HCEC 1CT (cell line): ENCODE data around the gene KCNC1.

Experiments
- DNase-seq: peaks from one replicate; pipeline ENCODE4 v3.0.0-alpha.2; 2017

Gene KCNC1

GRCh38 chr11:17798253-17798652, 63.7 kb downstream of the KCNC1 start:
- no peak for DNase-seq

- DNase-seq: no peak
Measured at GRCh38 chr11:17798716-17799115, 64.1 kb downstream of the KCNC1 start.

GRCh38 chr11:17799147-17799546, 64.6 kb downstream of the KCNC1 start:
- no peak for DNase-seq

GRCh38 chr11:17801166-17801565, 66.6 kb downstream of the KCNC1 start:
- no peak for DNase-seq

- DNase-seq: no peak
Measured at GRCh38 chr11:17802491-17802890, 67.9 kb downstream of the KCNC1 start.

- DNase-seq: no peak
Measured at GRCh38 chr11:17803754-17804334, 69.3 kb downstream of the KCNC1 start.

GRCh38 chr11:17805043-17805442, 70.5 kb downstream of the KCNC1 start:
- DNase-seq: no peak

- DNase-seq: no peak
Measured at GRCh38 chr11:17805873-17806272, 71.3 kb downstream of the KCNC1 start.

GRCh38 chr11:17807034-17807433, 72.5 kb downstream of the KCNC1 start:
- DNase-seq: no peak

- DNase-seq: no peak
Measured at GRCh38 chr11:17810041-17810440, 75.5 kb downstream of the KCNC1 start.

- DNase-seq: no peak
Measured at GRCh38 chr11:17810746-17811145, 76.2 kb downstream of the KCNC1 start.

- DNase-seq: no peak
Measured at GRCh38 chr11:17811352-17811751, 76.8 kb downstream of the KCNC1 start.

- DNase-seq: no peak
Measured at GRCh38 chr11:17812091-17812864, 77.7 kb downstream of the KCNC1 start.

GRCh38 chr11:17812865-17813187, 78.2 kb downstream of the KCNC1 start:
- no peak for DNase-seq

- no peak for DNase-seq
Measured at GRCh38 chr11:17813391-17814059, 78.9 kb downstream of the KCNC1 start.

- no peak for DNase-seq
Measured at GRCh38 chr11:17814546-17814945, 80.0 kb downstream of the KCNC1 start.

- no peak for DNase-seq
Measured at GRCh38 chr11:17816232-17816931, 81.8 kb downstream of the KCNC1 start.

GRCh38 chr11:17821648-17822400, 87.2 kb downstream of the KCNC1 start:
- peak; percentile 74 for DNase-seq

- DNase-seq: no peak
Measured at GRCh38 chr11:17822401-17822781, 87.8 kb downstream of the KCNC1 start.

GRCh38 chr11:17827006-17827405, 92.4 kb downstream of the KCNC1 start:
- DNase-seq: no peak

- DNase-seq: peak; percentile 23
Measured at GRCh38 chr11:17828311-17828751, 93.8 kb downstream of the KCNC1 start.

- no peak for DNase-seq
Measured at GRCh38 chr11:17831228-17831627, 96.6 kb downstream of the KCNC1 start.

GRCh38 chr11:17831883-17832282, 97.3 kb downstream of the KCNC1 start:
- no peak for DNase-seq
